HG02840 (cell line): Measurements from ENCODE around the gene C1orf74.

Source experiments
- ATAC-seq: cut with Tn5 transposase; IDR thresholded peaks from one replicate; pipeline ENCODE4 v1.9.1; 2021; ENCODE audit warnings: mild to moderate bottlenecking, moderate library complexity, moderate number of reproducible peaks; ENCODE audit not compliant: unreplicated experiment, low FRiP score

The C1orf74 gene

DNA sequence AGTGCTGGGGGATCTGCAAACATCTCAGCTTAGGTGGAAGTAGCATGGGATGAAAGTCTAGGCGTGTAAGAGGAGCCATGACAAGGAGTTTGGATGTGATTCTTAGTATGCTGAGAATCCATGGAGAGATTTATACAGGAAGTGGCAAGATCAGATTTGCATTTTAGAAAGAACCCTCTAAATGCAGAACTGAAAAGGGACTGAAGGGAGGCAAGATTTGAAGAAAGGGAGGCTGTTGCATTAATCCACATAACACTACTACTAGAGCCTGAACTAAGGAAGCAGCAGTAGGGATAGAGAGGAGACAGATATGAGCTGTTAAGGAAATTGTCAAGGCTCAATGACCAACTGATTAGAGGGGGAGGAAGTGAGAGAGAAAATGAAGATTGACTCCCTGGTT, 9.8 kb downstream of the C1orf74 start:
- no peak for ATAC-seq

DNA sequence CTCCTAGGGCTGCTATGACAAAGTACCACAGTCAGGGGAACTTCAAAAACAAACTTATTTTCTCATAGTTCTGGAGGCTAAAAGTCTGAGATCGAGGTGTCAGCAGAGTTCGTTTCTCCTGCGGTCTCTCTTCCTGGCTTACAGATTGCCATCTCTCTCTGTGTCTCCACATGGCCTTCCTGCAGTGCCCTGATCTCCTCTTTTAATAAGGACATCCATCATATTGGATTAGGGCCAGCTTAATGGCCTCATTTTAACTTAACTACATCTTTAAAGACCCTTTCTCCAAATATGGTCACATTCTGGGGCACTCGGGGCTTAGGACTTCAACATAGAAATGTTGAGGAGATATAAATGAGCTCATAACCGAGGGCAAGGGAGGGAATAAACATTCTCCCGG, 12.2 kb downstream of the C1orf74 start:
- no peak for ATAC-seq

DNA sequence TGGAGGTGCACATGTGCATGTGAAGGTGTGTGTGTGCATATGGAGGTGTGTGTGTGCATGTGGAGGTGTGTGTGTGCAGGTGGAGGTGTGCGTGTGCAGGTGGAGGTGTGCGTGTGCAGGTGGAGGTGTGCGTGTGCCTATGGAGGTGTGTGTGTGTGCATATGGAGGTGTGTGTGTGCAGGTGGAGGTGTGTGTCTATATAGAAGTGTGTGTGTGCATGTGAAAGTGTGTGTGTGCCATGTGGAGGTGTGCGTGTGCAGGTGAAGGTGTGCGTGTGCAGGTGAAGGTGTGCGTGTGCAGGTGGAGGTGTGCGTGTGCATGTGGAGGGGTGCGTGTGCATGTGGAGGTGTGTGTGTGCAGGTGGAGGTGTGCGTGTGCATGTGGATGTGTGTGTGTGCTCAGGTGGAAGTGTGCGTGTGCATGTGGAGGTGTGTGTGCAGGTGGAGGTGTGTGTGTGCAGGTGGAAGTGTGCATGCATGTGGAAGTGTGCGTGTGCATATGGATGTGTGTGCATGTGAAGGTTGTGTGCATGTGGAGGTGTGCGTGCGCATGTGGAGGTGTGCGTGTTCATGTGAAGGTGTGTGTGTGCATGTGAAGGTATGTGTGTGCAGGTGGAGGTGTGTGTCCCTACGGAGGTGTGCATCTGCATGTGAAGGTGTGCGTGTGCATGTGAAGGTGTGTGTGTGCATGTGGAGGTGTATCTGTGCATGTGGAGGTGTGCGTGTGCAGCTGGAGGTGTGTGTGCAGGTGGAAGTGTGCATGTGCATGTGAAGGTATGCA, 13.5 kb downstream of the C1orf74 start:
- no peak for ATAC-seq

DNA sequence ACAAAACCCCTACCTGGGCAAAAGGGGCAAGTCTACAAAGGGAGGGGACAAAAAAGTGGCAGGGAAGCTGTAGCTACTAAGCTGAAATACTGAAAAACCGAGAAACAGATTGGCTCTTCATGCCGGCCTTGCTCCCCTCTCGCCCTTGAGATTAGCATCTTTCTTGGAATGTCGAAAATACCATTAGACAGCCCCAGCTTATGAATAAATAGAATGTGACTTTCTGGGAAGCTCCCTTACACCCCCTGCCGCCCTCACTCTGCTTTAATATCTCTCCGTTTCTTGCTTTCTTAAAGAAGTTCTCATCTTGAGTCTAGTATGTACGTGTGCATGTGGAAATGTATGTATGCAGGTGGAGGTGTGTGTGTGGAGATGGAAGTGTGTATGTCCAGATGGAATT, 14.4 kb downstream of the C1orf74 start:
- ATAC-seq: no peak

DNA sequence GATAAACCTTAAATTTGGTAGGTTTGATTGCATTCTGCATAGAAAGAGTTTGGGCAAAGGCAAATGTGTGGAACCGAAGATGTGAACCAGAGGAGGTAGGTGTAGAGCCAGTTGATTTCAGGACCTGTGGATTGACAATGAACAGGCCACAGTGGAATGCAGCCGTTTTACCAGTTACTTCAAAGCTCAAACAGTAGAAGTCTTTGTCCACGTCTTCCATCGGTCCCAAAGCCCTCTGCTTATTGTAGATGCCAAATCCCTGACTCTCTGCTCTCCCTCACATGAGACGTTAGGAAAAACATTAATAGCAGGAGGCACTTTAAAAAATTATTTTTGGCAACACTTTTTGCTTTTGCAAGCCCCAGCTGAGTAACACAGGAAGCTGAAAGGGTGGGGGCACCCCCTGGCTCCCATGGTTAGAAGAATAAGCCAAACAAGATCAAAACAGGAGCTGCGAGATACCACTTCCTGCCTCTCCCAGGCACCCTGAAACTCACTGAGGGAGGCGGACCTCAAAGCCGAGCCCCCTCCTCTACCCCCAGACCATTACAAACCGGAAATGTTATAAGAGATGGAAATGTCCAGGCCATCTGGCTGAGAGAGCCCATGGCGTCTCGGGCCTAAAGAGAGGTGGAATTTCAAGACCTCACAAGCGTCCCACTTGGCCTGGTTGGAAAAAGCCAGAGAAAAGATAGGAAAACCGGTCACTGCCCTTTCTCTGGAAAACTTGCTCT, 15.0 kb downstream of the C1orf74 start:
- ATAC-seq: peak; percentile 70

DNA sequence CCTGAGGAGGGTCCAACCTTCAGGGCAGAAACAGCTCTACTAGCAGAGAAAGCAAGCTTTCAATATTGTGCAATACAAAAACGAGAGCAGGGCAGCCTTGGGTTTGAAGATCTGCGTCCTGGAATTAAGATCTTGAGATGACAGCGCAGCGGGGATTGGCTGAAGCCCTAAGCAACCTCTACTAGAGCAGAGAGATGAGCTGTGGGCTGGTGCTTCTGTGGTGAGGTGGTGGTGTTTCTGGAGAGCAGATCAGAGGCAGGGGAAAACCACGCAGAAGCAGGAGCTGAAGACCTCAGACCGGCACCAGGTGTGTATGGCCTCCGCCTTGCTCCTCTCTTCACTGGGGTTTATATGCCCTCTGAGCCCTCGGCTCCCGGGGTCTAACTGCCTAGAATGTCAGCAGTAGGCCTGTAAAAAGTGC, 16.0 kb downstream of the C1orf74 start:
- ATAC-seq: peak; percentile 83

DNA sequence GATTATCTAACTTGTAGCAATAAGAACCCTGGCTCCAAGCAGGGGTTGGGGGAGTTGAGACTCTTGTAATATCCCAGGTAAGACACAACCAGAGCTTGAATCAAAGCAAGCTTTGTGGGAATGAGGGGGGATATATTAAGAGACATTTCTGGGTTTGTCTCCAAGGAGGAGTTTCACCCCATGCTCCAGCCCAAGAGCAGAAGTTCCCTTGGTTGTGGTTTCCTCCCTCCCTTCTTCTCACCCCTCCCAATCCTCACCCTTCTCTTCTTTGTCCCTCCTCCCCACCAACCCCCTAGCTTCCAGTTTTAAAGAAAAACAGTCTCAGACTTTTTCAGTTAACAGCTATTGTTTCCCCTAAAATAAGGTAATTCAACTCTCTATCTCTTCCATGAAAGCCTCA, 16.7 kb downstream of the C1orf74 start:
- no peak for ATAC-seq

DNA sequence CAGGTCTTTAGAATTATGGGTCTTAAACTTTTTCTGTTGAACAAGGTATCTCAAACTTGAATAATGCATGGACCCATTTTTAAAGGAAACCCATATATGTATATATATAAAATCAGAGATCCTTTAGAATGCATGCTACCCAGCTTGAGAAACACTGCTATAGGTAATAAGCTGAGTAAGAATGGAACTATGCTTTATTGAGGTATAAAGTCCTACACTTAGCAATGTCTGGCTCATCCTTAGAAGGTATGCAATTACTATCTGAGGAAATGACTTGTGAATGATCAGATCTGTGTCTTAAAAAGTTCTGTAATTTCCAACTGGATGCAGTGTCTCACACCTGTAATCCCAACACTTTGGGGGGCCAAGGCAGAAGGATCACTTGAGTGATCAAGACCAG, 17.3 kb downstream of the C1orf74 start:
- ATAC-seq: no peak

GRCh38 chr1:209766051-209766450, 18.3 kb downstream of the C1orf74 start:
- no peak for ATAC-seq

DNA sequence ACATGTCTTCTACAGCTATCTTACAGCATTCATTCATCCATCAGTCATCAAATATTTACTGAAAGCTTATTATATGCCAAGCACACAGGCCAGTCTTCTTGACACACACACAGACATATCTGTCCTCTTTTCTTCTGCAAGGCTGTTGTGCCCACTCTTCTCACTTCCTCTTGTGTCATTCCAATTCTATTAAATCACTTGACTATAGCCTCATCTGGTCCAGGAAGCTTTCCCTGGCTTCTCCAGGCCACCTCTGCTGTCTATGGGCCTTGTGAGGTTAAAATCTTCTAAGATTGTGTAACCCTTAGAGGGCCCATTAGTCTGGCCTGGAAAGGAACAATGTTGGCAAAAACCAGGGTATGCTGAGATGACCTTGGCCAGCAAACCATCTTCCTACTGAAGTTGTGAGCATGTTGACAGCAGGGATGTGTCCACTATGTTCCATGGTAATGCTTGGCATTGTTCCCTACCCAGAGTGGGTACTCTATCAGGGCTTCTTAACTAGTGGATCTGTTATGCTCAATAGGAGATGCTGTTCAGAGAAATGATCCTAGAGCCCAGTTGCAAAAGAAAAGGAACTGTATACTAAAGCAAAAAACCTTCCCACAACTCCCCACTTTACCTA, 23.2 kb downstream of the C1orf74 start:
- ATAC-seq: no peak

GRCh38 chr1:209759829-209760359, 24.5 kb downstream of the C1orf74 start:
- ATAC-seq: no peak

- no peak for ATAC-seq
These were observed 26.0 kb downstream of the C1orf74 start for GRCh38 chr1:209758400-209758799.

DNA sequence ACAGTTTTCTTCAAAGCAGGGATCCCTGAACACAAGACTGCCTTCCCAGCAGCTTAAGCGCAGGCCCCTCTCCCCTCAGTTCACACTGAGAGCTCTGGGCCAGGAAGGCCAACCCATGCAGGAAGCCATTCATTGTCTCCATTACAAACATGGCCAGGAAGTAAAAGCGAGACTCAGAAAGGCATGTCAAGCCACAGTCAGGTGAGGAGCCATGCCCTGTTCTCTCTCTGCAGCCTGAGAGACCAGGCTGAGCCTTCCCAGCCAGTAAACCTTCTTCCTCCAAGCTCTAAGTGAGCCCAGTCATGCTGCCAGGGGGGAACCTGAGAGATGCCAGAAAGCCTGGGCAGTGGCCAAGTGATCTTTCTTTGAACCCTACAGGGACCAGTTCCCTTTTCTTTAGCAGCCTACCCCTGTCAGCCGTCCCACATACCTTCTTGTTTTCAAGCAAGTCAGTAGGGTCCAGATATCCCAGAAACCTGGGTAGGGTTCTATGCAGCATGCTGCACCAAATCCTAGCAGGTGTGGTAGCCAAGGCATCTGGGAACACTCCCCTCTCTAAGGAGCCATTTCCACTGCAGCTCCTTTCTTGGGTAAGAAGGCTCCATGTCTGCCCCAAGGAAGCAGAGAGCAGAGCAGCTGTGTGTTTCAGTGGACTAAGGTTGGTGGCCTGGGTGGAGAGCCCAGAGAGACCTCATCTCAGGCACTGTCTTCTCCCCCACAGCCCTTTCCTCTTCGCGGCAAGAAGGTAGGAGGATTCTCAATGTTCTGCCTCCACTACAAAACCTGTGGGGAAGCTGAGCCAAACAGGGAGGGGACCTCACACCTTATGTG, 27.5 kb downstream of the C1orf74 start:
- no peak for ATAC-seq

DNA sequence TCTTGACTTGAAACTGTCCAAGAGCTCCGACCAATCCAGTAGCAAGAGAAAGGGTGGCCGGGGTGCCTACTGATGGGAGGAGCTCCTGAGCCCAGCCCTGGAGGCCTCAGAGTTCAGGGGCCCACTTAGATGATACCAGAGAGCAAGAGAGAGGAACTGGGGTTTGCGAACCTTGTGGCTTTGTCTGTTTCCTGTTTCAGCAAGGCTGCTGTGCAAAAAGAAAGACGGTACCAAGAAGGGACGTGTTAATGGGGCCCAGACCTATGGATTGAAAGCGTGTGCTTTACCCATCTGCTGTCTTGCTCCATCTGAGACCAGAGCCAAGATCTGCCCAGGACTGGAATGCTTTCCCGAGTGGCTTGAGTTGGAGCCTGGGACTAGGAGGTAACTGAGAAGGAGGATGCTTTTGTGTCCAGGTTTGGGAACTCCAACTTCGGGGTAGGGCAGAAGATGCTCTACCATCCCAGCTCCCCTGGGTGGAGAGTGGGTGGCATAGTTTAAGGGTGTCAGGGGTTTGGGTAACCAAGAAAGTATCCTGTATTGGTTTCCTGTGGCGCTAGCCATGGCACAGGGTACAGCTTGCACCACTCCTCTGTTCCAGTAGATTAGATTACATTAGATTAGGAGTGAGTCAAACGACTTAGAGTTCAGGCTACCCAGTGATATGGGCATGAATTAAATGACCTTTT, 28.3 kb downstream of the C1orf74 start, which contains the start of gene TRAF3IP3:
TSS of gene TRAF3IP3 (plus strand) at position 128 of the 689 bp plus-strand sequence. CDS start 3,987 bp downstream, outside the sequence.
- ATAC-seq: peak; percentile 69

DNA sequence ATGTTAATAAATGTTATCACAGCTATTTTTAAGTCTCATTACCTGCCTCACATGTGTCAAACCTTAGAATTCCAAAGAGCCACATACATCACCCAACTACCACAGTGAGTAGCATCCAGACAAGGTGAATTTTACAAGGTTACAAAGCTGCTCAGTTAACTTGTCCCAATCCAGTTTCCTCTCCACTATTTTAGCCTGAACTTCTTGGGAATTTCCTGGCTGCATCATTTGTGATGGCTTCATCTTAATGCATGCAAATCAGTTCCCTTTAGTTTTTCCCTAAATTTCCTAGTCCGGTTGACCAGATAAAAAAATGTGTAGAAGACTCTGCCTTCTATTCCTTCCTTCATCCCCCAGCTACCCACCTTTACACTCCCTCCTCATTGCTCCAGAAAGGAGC, 29.1 kb downstream of the C1orf74 start:
- no peak for ATAC-seq

GRCh38 chr1:209752890-209753289, 31.5 kb downstream of the C1orf74 start:
- no peak for ATAC-seq

- peak; percentile 45 for ATAC-seq
These were observed 32.6 kb downstream of the C1orf74 start for GRCh38 chr1:209751627-209752231.

DNA sequence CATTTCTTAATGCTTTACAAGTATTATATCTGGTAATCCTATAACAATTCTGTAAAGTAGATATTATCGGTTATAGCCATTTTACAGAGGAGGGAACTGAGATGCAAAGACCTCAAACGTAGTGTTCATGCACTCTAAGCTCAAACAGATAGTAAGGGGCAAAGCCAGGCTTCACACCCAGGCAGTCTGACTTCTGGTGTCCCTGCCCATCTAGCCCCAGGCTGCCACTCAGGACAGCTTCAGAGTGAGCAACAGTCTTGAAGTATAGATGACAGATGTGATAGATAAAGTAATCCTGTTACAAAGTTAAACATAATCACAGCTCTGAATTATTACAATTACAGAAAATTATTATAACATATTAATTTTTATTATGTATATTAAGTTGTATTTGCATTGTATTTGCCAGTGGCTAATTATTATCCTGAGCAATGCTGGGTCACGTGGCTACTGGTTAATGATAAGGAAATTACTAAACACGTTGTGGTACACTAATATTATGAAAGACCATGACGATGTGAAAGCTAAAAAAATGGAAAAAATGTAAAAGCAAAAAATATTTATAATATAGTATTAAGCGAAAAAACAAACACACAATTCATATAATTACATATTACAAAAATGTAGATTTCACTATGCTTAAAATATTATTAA, 34.6 kb downstream of the C1orf74 start:
- no peak for ATAC-seq

GRCh38 chr1:209749205-209749604, 35.2 kb downstream of the C1orf74 start:
- no peak for ATAC-seq
